Neural progenitor cell (in vitro differentiated cells): ENCODE data around the gene BCAT1.

Experiments used
- CTCF ChIP-seq: fragments of 200-600 bp; sonication (generic); IDR thresholded peaks from 2 replicates; pipeline ENCODE4 v1.5.1; 2017; ENCODE audit warnings: antibody characterized with exemption, mild to moderate bottlenecking
- EZH2 ChIP-seq: fragments of 200-600 bp; sonication (generic); IDR thresholded peaks from 2 replicates; pipeline ENCODE4 v1.6.1; 2017; ENCODE audit warnings: antibody characterized with exemption, mild to moderate bottlenecking, moderate library complexity
- EZH2phosphoT487 ChIP-seq: fragments of 200-600 bp; sonication (generic); IDR thresholded peaks from 2 replicates; pipeline ENCODE4 v1.6.1; 2017; ENCODE audit warnings: antibody characterized with exemption

DNA sequence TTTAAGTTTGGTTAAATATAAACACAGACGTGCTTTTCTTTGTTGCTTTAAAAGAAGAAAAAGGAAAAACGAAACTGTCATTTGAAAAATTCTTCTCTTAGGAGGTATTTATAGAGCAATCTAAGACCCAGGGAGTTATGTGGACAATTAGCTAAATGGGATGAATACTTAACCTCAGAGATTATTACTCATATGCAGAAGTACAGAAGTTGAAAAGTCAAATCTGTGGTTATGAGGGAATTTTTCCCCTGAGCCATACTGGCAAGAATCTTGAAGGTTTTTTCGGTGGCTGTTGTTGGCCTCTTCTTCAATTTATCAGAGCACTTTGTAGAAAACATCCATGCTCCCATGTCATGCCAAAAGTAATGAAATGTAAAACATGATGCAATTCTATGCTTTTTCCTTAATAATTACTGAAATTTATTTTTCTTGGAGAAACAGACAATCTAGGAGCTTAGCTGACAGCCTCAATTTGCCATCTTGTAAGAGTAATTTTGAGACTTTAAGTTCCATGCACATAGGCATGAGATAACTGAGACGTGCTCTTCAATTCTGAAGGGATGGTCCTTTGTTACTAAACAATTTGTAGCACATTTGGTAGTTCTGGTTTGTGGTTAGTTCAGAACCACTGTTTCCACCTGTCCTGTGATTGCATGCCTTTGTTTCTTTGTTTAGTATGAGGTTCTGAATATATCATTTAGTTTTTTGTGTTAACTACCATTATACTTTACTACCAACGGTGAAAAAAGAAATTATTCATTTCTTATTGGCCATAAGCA lies 126.6 kb downstream of the BCAT1 start:
- TF ChIP-seq EZH2 (no peak), CTCF (no peak), EZH2phosphoT487 (no peak)
